HepG2 (cell line): ENCODE measurements around the gene PIF1. TPM values are rescaled to one million over a fixed set of nuclear protein-coding genes. Genes with fewer than 3 reads are reported as not detected.
A peak's percentile ranks its signal among the peaks of the same experiment; 100 is the strongest.

Experiments
- ATAD3A ChIP-seq: sonication (generic); formaldehyde crosslinking; IDR thresholded peaks from 2 replicates; pipeline ENCODE4 v1.4.0; 2020; ENCODE audit warnings: missing genetic modification reagents
- CHCHD3 ChIP-seq: sonication (generic); formaldehyde crosslinking; IDR thresholded peaks from 2 replicates; pipeline ENCODE4 v1.8.0; 2022; ENCODE audit warnings: mild to moderate bottlenecking, missing genetic modification reagents, moderate library complexity
- GTF2F1 ChIP-seq: fragments of 150-350 bp; IDR thresholded peaks from 2 replicates; pipeline ENCODE4 v1.6.1; 2014; ENCODE audit warnings: low read length
- HCFC1 ChIP-seq: fragments of 150-350 bp; IDR thresholded peaks from 2 replicates; pipeline ENCODE4 v1.6.1; 2014; ENCODE audit warnings: low read depth, low read length
- ISL2 ChIP-seq: sonication (generic); formaldehyde crosslinking; IDR thresholded peaks from 2 replicates; pipeline ENCODE4 v1.5.0; 2020; ENCODE audit warnings: missing genetic modification reagents
- KLF6 ChIP-seq: IDR thresholded peaks from 2 replicates; pipeline ENCODE4 v1.8.0; 2016; ENCODE audit warnings: missing biosample characterization, missing genetic modification reagents
- MED8 ChIP-seq: sonication (generic); formaldehyde crosslinking; IDR thresholded peaks from 2 replicates; pipeline ENCODE4 v1.8.1; 2023; ENCODE audit warnings: mild to moderate bottlenecking, missing genetic modification reagents; ENCODE audit not compliant: insufficient replicate concordance
- NR2F6 ChIP-seq, 2 experiments: IDR thresholded peaks; 2 replicates each; pipeline ENCODE4 v1.6.1; 2016; ENCODE audit warnings: antibody characterized with exemption in 1 of 2, mild to moderate bottlenecking in 1 of 2
- RAD21 ChIP-seq: fragments of 450-650 bp; formaldehyde crosslinking; IDR thresholded peaks from 2 replicates; pipeline ENCODE4 v1.5.0; 2020; ENCODE audit warnings: mild to moderate bottlenecking
- SALL1 ChIP-seq: sonication (generic); formaldehyde crosslinking; IDR thresholded peaks from 2 replicates; pipeline ENCODE4 v1.8.0; 2022; ENCODE audit warnings: mild to moderate bottlenecking, missing genetic modification reagents
- SMC3 ChIP-seq: IDR thresholded peaks from 2 replicates; pipeline ENCODE4 v1.6.1; 2011; ENCODE audit warnings: low read length, improper control_type of control experiment
- STAG1 ChIP-seq: sonication (generic); formaldehyde crosslinking; IDR thresholded peaks from 2 replicates; pipeline ENCODE4 v1.4.0; 2020; ENCODE audit warnings: missing genetic modification reagents
- TBX2 ChIP-seq: sonication (generic); formaldehyde crosslinking; IDR thresholded peaks from 2 replicates; pipeline ENCODE4 v1.5.0; 2020; ENCODE audit warnings: missing genetic modification reagents, mild to moderate bottlenecking, borderline replicate concordance
- THAP8 ChIP-seq: sonication (generic); formaldehyde crosslinking; IDR thresholded peaks from 2 replicates; pipeline ENCODE4 v1.5.1; 2020; ENCODE audit warnings: missing genetic modification reagents, mild to moderate bottlenecking, borderline replicate concordance
- XRCC5 ChIP-seq: fragments of 200-400 bp; formaldehyde crosslinking; optimal IDR thresholded peaks from 2 replicates; pipeline ENCODE3; 2017; ENCODE audit warnings: mild to moderate bottlenecking, low read length
- ZFP36L1 ChIP-seq: sonication (generic); formaldehyde crosslinking; IDR thresholded peaks from 2 replicates; pipeline ENCODE4 v1.8.0; 2022; ENCODE audit warnings: mild to moderate bottlenecking, missing genetic modification reagents, moderate library complexity
- ZFP36L2 ChIP-seq: sonication (generic); formaldehyde crosslinking; IDR thresholded peaks from 2 replicates; pipeline ENCODE4 v1.4.0; 2020; ENCODE audit warnings: missing genetic modification reagents
- ZKSCAN1 ChIP-seq: fragments of 150-350 bp; IDR thresholded peaks from 2 replicates; pipeline ENCODE4 v1.6.1; 2014; ENCODE audit warnings: low read length
- ZNF12 ChIP-seq: sonication (generic); formaldehyde crosslinking; IDR thresholded peaks from 2 replicates; pipeline ENCODE4 v1.5.0; 2020; ENCODE audit warnings: missing genetic modification reagents
- ZNF136 ChIP-seq: sonication (generic); formaldehyde crosslinking; IDR thresholded peaks from 2 replicates; pipeline ENCODE4 v1.8.1; 2022; ENCODE audit warnings: low read depth, mild to moderate bottlenecking, moderate library complexity, missing genetic modification reagents
- ZNF17 ChIP-seq: sonication (generic); formaldehyde crosslinking; IDR thresholded peaks from 2 replicates; pipeline ENCODE4 v1.5.0; 2020; ENCODE audit warnings: mild to moderate bottlenecking, missing genetic modification reagents
- ZNF292 ChIP-seq: sonication (generic); formaldehyde crosslinking; IDR thresholded peaks from 2 replicates; pipeline ENCODE4 v1.8.1; 2022; ENCODE audit warnings: mild to moderate bottlenecking, low read depth, missing genetic modification reagents, borderline replicate concordance
- ZNF335 ChIP-seq: sonication (generic); formaldehyde crosslinking; IDR thresholded peaks from 2 replicates; pipeline ENCODE4 v1.4.0; 2020; ENCODE audit warnings: missing genetic modification reagents
- ZNF549 ChIP-seq: sonication (generic); formaldehyde crosslinking; IDR thresholded peaks from 2 replicates; pipeline ENCODE4 v1.5.0; 2020; ENCODE audit warnings: missing genetic modification reagents
- ZNF556 ChIP-seq: sonication (generic); formaldehyde crosslinking; IDR thresholded peaks from 2 replicates; pipeline ENCODE4 v1.4.0; 2020; ENCODE audit warnings: mild to moderate bottlenecking, missing genetic modification reagents, borderline replicate concordance
- ZNF737 ChIP-seq: sonication (generic); formaldehyde crosslinking; IDR thresholded peaks from 2 replicates; pipeline ENCODE4 v1.5.0; 2020; ENCODE audit warnings: missing genetic modification reagents, mild to moderate bottlenecking, borderline replicate concordance
- ZNF768 ChIP-seq: sonication (generic); formaldehyde crosslinking; IDR thresholded peaks from 2 replicates; pipeline ENCODE4 v1.4.0; 2020; ENCODE audit warnings: missing genetic modification reagents
- ZNF775 ChIP-seq: sonication (generic); formaldehyde crosslinking; IDR thresholded peaks from 2 replicates; pipeline ENCODE4 v1.4.0; 2020; ENCODE audit warnings: missing genetic modification reagents, mild to moderate bottlenecking, moderate library complexity, borderline replicate concordance
- ZNF841 ChIP-seq: sonication (generic); formaldehyde crosslinking; IDR thresholded peaks from 2 replicates; pipeline ENCODE4 v1.8.1; 2023; ENCODE audit warnings: missing genetic modification reagents, borderline replicate concordance
- polyA plus RNA-seq, 8 experiments: library from polyadenylated mRNA; depleted of rRNA in 3 of 8; stranded (reverse) in 7 of 8; unstranded in 1 of 8; fragments of >200 nt; fragmentation: Illumina TruSeq in 4 of 8; extraction: Trizol in 4 of 8; gene quantifications; 2 replicates each; pipeline versions ENCODE4 v1.2.1 to v1.2.3, GENCODE V29; 2011 to 2016; ENCODE audit warnings: low read depth in 4 of 8, missing spikeins in 1 of 8, mixed read lengths in 1 of 8; ENCODE audit not compliant: insufficient read depth in 1 of 8
- total RNA-seq, 5 experiments: library from RNA; depleted of rRNA; stranded (reverse); fragments of >200 nt; fragmentation: Illumina TruSeq; extraction: Trizol; gene quantifications; 2 replicates each; pipeline ENCODE4 v1.2.3, GENCODE V29; 2016; ENCODE audit warnings: low read depth in 1 of 5
- TF ChIP-seq, protein P1 (sequence below): sonication (generic); formaldehyde crosslinking; IDR thresholded peaks from 2 replicates; pipeline ENCODE4 v1.4.0; 2020; ENCODE audit warnings: missing genetic modification reagents

The PIF1 gene
- total and polyA plus RNA-seq, 2 of the 13 experiments (the other 11 are each of a cell fraction or from before 2014, with no cell fraction given), result 18.5 to 19.7 TPM

GRCh38 chr15:64809649-64810496 is 15.6 kb downstream of the PIF1 start (continued):
- TF ChIP-seq ZNF768 (CRISPR knock-in tag) (peak; percentile 33; the same call in 1 of the 2 replicates), XRCC5 (peak; percentile 48), ZNF292 (CRISPR knock-in tag) (no peak), ZNF549 (no peak), MED8 (CRISPR knock-in tag) (no peak), CHCHD3 (no peak), SALL1 (peak; percentile 48; the same call in 1 of the 2 replicates), ZNF556 (CRISPR knock-in tag) (no peak), ZNF737 (CRISPR knock-in tag) (no peak), ISL2 (CRISPR knock-in tag) (no peak), ZNF335 (CRISPR knock-in tag) (no peak), ATAD3A (CRISPR knock-in tag) (no peak), THAP8 (no peak), ZNF775 (no peak), ZNF17 (CRISPR knock-in tag) (no peak), ZNF841 (no peak), SMC3 (peak; percentile 86), KLF6 (CRISPR knock-in tag) (no peak), HCFC1 (no peak), TBX2 (no peak), ZFP36L2 (CRISPR knock-in tag) (no peak), ZNF12 (CRISPR knock-in tag) (no peak), RAD21 (peak; percentile 83), ZNF136 (no peak), STAG1 (CRISPR knock-in tag) (peak; percentile 85), ZKSCAN1 (no peak), GTF2F1 (no peak), NR2F6 (IDR thresholded peaks at IDR 0.05) (no peak), NR2F6 (CRISPR knock-in tag; IDR thresholded peaks at IDR 0.05) (0 out of 2 replicates have a peak, but pooled peaks have one; percentile 16), ZFP36L1 (CRISPR knock-in tag) (no peak)
- TF ChIP-seq, protein P1, sequence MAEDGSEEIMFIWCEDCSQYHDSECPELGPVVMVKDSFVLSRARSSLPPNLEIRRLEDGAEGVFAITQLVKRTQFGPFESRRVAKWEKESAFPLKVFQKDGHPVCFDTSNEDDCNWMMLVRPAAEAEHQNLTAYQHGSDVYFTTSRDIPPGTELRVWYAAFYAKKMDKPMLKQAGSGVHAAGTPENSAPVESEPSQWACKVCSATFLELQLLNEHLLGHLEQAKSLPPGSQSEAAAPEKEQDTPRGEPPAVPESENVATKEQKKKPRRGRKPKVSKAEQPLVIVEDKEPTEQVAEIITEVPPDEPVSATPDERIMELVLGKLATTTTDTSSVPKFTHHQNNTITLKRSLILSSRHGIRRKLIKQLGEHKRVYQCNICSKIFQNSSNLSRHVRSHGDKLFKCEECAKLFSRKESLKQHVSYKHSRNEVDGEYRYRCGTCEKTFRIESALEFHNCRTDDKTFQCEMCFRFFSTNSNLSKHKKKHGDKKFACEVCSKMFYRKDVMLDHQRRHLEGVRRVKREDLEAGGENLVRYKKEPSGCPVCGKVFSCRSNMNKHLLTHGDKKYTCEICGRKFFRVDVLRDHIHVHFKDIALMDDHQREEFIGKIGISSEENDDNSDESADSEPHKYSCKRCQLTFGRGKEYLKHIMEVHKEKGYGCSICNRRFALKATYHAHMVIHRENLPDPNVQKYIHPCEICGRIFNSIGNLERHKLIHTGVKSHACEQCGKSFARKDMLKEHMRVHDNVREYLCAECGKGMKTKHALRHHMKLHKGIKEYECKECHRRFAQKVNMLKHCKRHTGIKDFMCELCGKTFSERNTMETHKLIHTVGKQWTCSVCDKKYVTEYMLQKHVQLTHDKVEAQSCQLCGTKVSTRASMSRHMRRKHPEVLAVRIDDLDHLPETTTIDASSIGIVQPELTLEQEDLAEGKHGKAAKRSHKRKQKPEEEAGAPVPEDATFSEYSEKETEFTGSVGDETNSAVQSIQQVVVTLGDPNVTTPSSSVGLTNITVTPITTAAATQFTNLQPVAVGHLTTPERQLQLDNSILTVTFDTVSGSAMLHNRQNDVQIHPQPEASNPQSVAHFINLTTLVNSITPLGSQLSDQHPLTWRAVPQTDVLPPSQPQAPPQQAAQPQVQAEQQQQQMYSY, result no peak
